Lower leg skin (tissue), 4 donors: ENCODE results near the gene FCSK. TPM values are rescaled to one million over a fixed set of nuclear protein-coding genes. Genes with fewer than 3 reads are reported as not detected.
"Not testable (repeated sequence)": the region's sequence is repeated elsewhere in the genome, so short reads cannot be mapped to it uniquely, and the experiment has no call there.

ENCODE experiments used
- DNase-seq, 2 donors: peaks; one replicate each; pipeline ENCODE4 v3.0.0-alpha.2; 2019; ENCODE audit warnings: low spot score in 2 of 2
- H3K4me3 ChIP-seq: fragments of 200-600 bp; sonication (generic); 2 replicates; pipeline ENCODE4 v1.5.1; 2017; ENCODE audit warnings: mild to moderate bottlenecking, low read depth; ENCODE audit not compliant: poor library complexity, severe bottlenecking
- POLR2A ChIP-seq, 2 donors: fragments of 450-650 bp; IDR thresholded peaks; one replicate each; pipeline ENCODE4 v1.6.1; 2016 to 2017; ENCODE audit warnings: antibody characterized with exemption in 2 of 2, mild to moderate bottlenecking in 1 of 2, moderate library complexity in 1 of 2
- WGBS, 2 donors: methylation state at CpG; one replicate each; pipeline ENCODE4 v1.1.5; 2018; 5-methylcytosine and 5-hydroxymethylcytosine counted together
- intact Hi-C: fragments of 100-400 bp; cut with DNase I; formaldehyde crosslinking; loops from one replicate; pipeline ENCODE4 v1.15.0; 2023; ENCODE audit warnings: low total_unique reads
- total RNA-seq, 4 donors: library from RNA; depleted of rRNA; stranded (reverse); fragments of >200 nt; gene quantifications; one replicate each; pipeline ENCODE4 v1.1.0, GENCODE V29; 2016
- TF ChIP-seq, protein P1 (sequence below), 3 donors: fragments of 450-650 bp; IDR thresholded peaks; one replicate each; pipeline ENCODE4 v1.5.1; 2016; ENCODE audit warnings: antibody characterized with exemption in 3 of 3, mild to moderate bottlenecking in 3 of 3, moderate library complexity in 2 of 3

FCSK gene
- total RNA-seq, 4 donors from 2014 or later, result 17.9 to 31.7 (median 23.4) TPM

DNA sequence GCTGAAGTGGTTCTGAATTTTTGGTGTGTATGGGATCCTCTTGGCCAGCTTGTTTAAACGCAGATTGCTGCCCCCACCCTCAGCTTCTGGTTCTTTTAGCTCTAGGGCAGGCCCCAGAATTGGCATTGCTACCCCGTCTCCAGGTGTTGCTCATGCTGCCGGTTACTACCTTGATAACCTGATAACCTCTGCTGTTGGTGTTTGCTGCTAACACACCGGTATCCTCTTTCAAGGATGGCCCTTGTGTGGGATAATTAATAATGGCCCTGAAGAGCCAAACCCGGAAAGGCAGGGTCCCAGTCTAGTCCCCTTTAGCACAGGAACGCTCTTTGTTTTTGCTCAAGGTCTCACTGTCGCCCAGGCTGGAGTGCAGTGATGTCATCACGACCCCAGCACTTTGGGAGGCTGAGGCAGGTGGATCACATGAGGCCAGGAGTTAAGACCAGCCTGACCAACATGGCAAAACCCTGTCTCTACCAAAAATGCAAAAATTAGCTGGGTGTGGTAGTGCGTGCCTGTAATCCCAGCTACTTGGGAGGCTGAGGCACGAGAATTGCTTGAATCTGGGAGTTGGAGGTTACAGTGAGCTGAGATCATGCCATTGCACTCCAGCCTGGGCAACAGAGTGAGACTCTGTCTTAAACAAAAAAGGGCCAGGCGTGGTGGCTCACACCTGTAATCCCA, 14.2 kb upstream of the FCSK start:
- H3K4me3 ChIP-seq, result no peak overlapping the region
- no peak for DNase-seq
- TF ChIP-seq, protein P1, sequence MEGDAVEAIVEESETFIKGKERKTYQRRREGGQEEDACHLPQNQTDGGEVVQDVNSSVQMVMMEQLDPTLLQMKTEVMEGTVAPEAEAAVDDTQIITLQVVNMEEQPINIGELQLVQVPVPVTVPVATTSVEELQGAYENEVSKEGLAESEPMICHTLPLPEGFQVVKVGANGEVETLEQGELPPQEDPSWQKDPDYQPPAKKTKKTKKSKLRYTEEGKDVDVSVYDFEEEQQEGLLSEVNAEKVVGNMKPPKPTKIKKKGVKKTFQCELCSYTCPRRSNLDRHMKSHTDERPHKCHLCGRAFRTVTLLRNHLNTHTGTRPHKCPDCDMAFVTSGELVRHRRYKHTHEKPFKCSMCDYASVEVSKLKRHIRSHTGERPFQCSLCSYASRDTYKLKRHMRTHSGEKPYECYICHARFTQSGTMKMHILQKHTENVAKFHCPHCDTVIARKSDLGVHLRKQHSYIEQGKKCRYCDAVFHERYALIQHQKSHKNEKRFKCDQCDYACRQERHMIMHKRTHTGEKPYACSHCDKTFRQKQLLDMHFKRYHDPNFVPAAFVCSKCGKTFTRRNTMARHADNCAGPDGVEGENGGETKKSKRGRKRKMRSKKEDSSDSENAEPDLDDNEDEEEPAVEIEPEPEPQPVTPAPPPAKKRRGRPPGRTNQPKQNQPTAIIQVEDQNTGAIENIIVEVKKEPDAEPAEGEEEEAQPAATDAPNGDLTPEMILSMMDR (IDR thresholded peaks at IDR 0.05), result no peak
- no peak for TF ChIP-seq POLR2A (IDR thresholded peaks at IDR 0.05)
- 80 to 84% methylated on average over 11 of the region's 11 CpGs for WGBS, 2 donors
- intact Hi-C loops, result no loop called here

- intact Hi-C loops, result no loop called here
- no peak overlapping the region for H3K4me3 ChIP-seq
- TF ChIP-seq POLR2A (IDR thresholded peaks at IDR 0.05), result no peak
- WGBS, 2 donors, result 92 to 93% methylated on average over 8 of the region's 8 CpGs
- DNase-seq, result no peak
Observed at GRCh38 chr16:70441406-70441990, 12.9 kb upstream of the FCSK start.

- WGBS, 2 donors, result 94 to 98% methylated on average over 7 of the region's 7 CpGs
- no peak for DNase-seq
- intact Hi-C loops, result no loop called here
- H3K4me3 ChIP-seq, result no peak overlapping the region
- TF ChIP-seq, protein P1 (IDR thresholded peaks at IDR 0.05), result no peak
- no peak for TF ChIP-seq POLR2A (IDR thresholded peaks at IDR 0.05)
Observed at GRCh38 chr16:70442344-70442743, 12.1 kb upstream of the FCSK start.

DNA sequence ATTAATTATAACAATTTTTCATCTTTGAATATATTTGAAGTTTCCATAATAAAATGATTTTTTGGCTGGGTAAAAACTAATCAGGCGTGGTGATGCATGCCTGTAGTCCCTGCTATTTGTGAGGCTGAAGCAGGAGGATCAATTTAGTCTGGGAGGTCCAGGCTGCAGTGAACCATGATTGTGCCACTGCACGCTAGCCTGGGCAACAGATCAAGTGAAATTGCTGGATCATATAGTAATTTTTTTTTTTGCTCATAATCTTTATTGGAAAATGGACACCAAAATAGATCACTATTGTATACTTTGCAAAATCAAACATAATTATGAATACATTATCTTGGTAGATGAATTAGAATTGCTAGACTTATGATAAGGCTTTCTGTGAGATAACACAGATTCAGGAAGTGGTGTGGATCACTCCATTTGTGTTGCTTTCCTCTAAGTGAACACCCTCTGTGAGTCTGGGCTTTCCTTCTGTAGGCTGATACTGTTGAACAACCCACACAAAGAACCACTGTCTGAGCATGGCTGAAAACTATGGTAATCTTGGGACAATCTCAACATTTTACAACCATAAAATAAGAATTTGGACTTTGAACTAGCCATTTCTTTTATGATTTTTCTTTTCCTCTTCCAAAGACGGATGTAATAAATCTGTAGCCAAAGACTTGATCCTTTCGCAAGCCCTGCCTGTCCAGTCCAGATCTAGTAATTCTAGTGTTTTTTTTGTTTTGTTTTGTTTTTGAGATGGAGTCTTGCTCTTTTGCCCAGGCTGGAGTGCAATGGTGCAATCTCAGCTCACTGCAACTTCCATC, 9.9 kb upstream of the FCSK start:
- intact Hi-C loops, result no loop called here
- TF ChIP-seq, protein P1 (IDR thresholded peaks at IDR 0.05), result no peak
- no peak overlapping the region for H3K4me3 ChIP-seq
- WGBS, 2 donors, result 72 to 74% methylated on average over 4 of the region's 4 CpGs
- DNase-seq, result no peak

- no peak for DNase-seq
- WGBS, 2 donors, result 91 to 94% methylated on average over 6 of the region's 6 CpGs
- no peak overlapping the region for H3K4me3 ChIP-seq
- TF ChIP-seq, protein P1 (IDR thresholded peaks at IDR 0.05), result no peak
- no peak for TF ChIP-seq POLR2A (IDR thresholded peaks at IDR 0.05)
- intact Hi-C loops, result no loop called here
Observed at GRCh38 chr16:70448075-70448474, 6.3 kb upstream of the FCSK start.

DNA sequence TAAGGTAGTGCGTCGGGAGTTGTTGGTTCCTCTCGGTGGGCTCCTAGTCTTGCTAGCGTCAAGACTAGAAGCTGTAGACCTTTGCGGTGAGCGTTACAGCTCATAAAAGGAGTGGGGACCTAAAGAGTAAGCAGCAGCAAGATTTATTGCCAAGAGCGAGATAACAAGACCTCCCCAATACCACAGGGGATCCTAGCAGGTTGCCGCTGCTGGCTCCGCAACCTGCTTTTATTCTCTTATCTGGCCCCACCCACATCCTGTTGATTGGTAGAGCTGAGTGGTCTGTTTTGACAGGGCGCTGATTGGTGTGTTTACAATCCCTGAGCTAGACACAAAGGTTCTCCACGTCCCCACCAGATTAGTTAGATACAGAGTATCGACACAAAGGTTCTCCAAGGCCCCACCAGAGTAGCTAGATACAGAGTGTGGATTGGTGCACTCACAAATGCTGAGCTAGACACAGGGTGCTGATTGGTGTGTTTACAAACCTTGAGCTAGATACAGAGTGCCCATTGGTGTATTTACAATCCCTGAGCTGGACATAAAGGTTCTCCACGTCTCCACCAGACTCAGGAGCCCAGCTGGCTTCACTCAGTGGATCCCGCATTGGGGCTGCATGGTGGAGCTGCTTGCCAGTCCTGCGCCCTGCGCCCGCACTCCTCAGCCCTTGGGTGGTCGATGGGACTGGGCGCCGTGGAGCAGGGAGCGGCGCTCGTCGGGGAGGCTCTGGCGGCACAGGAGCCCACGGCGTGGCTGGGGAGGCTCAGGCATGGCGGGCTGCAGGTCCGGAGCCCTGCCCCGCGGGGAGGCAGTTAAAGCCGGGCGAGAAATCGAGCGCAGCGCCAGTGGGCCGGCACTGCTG, 4.0 kb upstream of the FCSK start:
- DNase-seq, intact Hi-C loops, H3K4me3 ChIP-seq: not testable (repeated sequence)
- 78 to 83% methylated on average over 33 to 35 of the region's 37 CpGs for WGBS, 2 donors

GRCh38 chr16:70451004-70451340, 3.4 kb upstream of the FCSK start:
- H3K4me3 ChIP-seq, intact Hi-C loops, DNase-seq: not testable (repeated sequence)
- WGBS, 2 donors, result 48 to 50% methylated on average over 17 to 19 of the region's 25 CpGs
